HG02763 (cell line): ENCODE measurements around the gene RAPGEF1.
"Not testable (repeated sequence)": the region's sequence is repeated elsewhere in the genome, so short reads cannot be mapped to it uniquely, and the experiment has no call there.

ENCODE experiments used
- ATAC-seq: cut with Tn5 transposase; IDR thresholded peaks from one replicate; pipeline ENCODE4 v1.9.1; 2021; ENCODE audit warnings: mild to moderate bottlenecking, moderate library complexity; ENCODE audit not compliant: unreplicated experiment

The RAPGEF1 gene, protein sequence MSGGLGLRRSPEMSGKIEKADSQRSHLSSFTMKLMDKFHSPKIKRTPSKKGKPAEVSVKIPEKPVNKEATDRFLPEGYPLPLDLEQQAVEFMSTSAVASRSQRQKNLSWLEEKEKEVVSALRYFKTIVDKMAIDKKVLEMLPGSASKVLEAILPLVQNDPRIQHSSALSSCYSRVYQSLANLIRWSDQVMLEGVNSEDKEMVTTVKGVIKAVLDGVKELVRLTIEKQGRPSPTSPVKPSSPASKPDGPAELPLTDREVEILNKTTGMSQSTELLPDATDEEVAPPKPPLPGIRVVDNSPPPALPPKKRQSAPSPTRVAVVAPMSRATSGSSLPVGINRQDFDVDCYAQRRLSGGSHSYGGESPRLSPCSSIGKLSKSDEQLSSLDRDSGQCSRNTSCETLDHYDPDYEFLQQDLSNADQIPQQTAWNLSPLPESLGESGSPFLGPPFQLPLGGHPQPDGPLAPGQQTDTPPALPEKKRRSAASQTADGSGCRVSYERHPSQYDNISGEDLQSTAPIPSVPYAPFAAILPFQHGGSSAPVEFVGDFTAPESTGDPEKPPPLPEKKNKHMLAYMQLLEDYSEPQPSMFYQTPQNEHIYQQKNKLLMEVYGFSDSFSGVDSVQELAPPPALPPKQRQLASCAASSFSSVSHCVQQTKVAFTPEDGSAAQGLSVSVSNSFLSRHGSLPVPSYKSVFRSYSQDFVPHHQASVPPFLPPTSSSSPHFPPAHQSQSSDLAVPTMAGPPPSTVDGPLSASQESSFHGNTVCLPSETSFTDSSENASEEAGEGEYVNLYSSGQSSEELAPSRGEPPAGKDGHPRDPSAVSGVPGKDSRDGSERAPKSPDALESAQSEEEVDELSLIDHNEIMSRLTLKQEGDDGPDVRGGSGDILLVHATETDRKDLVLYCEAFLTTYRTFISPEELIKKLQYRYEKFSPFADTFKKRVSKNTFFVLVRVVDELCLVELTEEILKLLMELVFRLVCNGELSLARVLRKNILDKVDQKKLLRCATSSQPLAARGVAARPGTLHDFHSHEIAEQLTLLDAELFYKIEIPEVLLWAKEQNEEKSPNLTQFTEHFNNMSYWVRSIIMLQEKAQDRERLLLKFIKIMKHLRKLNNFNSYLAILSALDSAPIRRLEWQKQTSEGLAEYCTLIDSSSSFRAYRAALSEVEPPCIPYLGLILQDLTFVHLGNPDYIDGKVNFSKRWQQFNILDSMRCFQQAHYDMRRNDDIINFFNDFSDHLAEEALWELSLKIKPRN (N-terminal part only)

DNA sequence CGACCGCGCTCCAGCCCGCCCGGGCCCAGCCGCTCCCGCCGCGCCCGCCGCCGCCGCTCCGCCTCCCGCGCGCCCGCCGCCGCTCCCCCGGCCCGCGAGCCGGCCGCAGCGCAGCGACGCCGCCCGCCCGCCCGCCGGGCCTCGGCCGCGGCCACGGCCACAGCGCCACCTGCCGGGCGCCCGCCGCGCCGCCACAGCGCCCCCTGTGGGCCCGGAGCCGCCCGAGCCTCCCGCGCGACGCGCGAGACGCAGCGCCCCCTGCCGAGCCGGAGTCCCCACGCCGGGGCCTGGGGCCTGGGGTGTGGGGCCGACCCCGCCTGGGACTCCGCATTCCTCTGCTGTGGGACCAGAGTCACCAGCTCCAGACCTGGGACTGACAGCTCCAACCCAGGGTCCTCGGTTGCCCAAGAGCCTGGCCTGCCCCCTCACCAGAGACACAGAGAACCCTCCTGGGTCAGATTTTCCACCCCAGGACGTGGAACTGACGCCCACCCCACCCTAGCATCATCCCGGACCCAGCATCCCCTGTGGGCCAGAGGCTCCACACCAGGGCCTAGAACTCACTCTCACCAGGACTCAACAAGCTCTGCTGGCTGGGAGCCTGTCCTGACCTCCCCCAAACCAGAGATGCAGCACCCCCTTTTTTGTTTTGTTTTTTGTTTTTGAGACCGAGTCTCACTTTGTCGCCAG, at the start of gene RAPGEF1:
RAPGEF1 (minus strand) TSS at position 118 of the 690 bp plus-strand sequence. CDS start 246 bp downstream, outside the sequence.
- peak; percentile 55 for ATAC-seq

DNA sequence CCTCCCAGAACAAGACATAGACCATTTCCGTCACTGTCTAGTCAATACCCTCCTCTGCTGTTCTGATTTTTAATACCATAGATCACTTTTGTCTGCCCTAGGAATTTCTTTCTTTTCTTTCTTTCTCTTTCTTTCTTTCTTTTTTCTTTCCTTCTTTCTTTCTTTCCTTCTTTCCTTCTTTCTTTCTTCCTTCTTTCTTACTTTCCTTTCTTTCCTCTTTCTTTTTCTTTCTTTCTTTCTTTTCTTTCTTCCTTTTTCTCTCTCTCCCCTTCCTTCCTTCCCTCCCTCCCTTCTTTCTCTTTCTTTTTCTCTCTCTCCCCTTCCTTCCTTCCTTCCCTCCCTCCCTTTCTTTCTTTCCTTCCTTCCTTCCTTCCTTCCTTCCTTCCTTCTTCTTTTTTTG, 49.0 kb upstream of the RAPGEF1 start:
- no peak for ATAC-seq

DNA sequence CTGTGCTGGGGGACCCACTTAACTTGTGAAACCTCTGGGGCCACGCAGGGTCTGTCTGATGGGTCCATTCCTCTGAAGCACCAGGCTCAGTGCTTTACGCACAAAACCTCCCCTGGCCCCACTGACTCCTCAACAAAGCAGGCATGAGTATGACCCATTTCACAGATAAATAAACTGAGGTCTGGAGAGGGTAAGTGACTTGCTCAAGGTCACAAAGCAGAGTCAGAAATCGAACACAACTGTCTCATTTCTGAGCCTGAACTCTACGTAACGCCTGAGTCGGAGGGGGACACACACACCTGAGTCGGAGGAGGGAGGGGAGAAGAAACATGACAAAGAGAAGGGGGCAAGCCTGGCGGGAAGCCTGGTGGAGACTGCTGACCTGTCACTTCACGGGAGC, 48.0 kb upstream of the RAPGEF1 start:
- no peak for ATAC-seq

DNA sequence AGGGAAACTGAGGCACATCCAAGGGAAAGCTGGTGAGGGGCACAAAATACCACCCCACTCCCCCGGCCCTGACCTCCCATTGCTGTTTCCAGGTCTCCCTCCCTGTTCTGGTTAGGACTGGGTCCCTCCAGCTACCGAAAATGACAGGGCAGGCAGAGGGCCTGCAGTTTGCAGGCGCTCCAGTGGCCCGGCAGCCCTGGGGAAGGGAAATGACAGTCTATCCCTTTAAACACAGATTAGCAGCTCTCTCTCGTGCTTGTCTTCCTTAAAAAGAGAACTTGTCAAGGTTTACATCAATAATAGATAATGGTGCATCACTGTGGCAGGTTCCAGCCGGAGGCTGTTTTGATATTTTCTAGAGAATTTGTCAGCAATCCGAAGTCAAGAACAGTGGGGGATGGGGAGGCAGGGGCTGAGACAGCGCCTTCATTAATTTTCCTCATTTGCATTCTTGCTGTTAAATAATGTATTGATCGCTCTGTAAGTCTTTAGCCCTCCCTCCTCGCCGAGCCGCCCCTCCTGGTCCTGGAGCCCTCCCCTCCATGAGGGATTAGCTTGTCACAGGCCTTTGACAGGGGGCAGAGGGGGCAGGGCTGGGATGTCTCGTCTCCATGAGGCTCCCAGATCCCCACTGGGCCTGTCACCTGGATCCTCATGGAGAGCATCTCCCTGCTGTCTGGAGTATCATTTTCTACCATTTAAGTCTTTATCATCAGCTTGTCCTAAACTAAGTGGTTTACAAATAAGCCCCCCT, 45.0 kb upstream of the RAPGEF1 start:
- no peak for ATAC-seq

DNA sequence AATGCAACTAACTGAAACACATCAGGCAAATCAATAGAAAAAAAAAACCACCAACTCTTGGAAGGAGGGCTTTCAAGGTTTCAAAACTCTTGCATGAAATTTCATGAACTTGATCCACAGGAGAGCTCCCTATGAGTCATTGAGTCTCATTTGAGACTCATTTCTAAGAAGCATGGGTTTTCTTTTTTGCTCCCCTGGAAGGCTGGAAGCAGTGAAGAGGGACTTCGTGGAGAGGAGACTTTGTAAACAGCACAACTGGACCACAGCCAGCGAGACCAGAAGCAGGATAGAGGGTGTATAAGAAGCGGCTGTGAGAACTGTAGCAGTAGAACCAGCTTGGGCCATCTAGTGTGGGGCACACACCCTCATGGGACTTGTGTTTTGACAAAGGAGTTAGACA, 41.2 kb upstream of the RAPGEF1 start:
- ATAC-seq, result no peak

DNA sequence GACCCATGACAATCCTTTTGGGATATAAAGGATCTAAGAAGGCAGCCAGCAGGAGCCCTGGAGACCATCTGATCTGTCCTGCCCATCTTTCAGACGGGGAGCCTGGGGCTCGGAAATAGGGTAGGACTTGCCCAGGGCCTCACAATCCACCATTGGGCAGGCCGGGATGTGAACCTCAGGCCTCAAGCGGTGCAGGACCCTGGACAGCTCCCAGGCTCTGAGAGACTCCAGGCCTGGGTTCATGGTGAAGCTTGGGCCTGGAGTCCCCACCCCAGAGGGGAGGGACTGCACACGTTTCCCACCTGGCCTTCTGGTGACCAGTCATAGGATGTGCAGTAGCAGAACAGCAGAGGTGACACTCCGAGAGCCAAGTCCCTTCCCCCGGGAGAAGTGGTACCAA, 36.6 kb upstream of the RAPGEF1 start:
- ATAC-seq, result no peak

DNA sequence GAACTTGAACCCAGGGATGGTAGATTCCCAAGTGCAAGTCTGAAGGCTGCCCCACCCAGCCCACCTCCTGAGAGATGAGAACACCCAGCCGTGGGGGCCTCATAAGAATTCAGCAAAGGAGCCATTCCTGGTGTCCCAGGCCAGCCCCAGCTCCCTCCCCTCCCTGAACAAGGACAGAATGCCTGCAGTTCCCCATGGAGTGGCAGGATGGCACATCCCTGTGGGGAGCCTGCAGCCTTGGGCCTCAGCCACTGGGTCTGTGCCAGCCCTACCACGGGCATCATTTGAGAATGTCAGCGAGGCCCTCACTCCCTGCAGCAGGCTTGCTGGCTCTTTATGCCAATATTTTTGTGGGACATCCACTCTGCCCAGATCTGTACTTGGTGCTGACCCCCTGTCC, 36.2 kb upstream of the RAPGEF1 start:
- no peak for ATAC-seq

DNA sequence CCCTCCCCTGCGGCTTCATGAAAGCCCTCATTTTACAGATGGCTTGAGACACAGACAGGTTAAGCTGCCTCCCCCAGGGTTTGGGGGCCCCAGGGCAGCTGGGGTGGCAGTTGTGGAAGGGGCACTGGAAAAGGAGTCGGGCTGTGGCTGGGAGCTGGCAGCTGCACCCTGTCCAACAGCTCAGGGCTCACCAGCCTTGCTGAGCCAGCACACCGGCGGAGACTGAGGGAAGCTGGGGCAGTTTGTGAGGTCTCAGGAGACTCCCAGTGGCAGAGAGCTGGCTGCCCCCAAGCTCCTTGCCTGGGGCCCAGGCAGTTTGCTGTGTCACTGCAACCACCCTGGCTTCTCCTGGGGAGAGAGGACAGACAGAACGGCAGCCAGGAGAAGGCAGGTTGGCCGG, 34.8 kb upstream of the RAPGEF1 start:
- ATAC-seq, result no peak

DNA sequence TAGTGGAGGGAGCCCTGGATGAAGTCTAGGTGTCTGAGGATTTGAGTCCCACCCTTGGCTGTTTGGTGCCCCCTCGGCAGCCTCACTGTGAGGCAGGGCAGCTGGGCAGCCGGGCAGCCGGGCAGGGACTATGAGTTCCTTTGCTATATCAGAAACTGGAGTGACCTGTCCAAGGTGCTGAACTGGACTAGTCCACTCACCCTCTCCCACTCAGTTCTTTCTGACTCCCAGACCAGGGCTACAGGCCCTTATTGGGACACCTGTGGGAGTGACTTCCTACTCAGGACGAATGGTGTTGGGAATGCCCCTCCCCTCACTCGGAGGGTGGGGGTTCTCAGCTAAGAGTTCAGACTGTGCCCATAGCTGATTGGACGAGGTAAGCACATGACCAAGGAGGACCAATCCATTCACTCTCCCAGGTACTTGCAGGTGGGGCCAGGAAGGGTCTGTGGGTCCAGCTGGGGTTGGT, 34.1 kb upstream of the RAPGEF1 start:
- no peak for ATAC-seq

DNA sequence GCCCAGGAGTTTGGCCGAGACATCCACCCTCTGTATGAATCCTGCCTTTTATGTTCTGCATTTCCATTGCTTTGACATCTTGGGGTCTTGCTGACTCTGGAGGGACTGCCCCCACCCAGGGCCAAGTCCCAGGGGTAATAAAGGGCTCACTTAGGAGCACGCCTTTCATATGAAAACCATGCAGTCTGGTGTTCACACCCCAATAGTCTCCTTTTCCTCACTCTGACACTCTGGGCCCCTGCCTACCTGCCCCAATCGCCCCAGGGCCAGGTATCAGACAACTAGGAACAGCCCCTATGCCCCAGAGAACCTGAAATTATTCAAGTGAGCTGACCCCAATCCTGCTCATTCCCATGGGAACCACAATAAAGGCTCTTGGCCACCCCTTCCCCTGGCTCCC, 33.1 kb upstream of the RAPGEF1 start:
- ATAC-seq, result no peak

DNA sequence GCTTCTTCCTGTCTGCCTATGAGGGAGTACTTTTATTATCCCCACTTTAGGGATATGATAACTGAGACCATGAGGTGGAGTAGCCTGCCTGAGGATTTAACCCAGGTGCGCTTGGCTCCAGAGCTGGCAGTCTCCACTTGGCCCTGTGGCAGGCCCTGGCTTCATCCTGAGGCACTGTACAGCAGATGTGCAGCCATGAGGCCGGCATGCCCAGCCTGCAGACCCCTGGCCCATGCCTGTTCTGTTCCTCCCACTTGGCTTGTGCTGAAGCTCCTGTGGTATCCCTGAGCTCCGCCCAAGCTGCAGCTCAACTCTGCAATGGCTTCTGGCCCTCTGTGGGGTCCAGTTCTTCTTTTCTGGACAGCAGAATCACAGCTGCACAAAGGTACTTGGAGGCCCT, 31.8 kb upstream of the RAPGEF1 start:
- no peak for ATAC-seq

DNA sequence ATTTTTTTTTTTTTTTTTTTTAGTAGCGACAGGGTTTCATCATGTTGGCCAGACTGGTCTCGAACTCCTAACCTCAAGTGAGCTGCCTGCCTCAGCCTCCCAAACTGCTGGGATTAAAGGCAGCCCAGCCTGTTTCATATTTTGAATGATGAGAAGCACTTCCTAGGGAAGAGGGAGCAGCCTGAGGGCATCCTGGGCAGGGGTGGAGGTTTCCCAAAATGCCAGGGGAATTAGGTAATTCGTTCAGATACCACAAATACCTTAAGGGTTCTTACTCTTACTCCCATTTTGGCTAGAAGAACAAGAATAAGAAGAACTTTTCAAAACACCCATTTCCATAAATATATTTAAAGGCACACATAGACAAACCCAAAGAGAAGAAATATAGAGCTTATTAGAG, 29.5 kb upstream of the RAPGEF1 start:
- ATAC-seq, result no peak

DNA sequence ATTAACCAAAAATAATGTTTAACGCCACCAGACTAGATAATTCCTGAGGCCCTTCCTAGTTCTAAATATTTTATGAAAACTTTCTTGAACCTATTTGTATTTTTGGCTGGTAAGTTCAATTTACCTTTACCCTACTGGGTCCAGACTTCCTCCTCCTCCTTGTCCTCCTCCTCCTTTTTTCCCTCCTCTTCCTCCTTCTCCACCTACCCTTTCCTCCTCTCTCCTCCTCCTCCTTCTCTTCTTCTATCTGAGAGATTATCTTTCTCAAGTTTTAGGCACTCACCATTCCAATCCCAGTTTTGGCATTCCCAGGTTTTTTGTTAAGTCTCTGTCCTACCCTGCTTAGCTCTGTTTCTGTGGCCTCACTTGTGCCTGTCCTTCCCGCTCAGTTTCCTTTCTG, 24.7 kb upstream of the RAPGEF1 start:
- no peak for ATAC-seq

DNA sequence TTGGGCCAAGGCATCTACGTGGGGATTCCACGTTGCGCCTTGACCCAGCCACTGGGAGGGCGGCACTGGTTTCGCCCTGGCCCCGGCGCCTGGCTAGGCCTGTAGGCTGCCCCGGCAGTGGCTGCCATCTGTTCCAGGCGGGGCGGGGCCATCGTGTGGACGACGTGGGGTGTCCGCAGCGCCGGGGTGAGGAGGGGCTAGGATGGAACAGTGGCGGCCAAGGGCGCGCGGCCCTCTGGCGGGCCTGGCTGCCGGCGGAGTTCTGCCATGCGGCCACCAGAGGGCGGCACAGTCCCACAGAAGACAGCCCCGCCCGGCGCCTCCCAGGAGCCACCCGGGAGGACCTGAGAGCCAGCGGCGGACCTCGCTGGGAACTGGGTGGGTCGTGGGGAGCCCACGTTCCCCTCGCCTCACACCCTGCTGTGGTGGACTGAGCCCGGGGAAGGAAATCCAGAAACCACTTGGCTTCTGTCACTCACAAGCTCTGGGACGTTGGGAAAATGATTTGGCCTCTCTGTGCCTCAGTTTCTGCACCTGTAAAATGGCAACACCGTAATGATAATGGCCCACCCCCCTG, 22.6 kb upstream of the RAPGEF1 start:
- ATAC-seq, result no peak

DNA sequence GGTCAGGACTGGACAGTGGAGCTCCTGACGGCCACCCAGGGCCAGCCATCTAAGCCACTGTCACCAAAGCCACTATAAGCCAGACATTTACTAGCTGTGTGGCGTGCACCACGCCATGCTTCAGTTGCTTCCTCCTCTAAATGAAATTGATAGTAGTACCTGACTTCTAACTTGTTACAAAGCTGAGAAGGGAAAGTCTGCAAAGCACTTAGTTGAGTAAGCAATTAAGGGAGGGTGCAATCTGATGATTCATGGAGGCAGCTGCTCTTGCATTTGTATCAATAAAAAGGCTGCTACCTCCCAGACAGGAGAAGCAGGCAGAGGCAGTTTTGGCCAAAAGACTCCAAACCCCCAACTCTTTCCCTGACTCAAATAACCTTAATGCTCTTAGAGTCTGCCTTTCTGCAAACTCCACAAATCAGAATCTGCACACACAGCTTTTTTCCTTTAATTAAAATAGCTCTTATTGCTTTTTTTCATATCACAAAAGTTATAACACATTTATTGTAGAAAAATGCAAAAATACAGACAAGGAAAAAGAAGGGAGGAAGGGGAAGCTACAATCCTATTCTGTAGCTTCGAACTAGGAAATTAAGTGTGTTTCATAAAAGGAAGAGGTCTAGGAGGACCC, 19.3 kb upstream of the RAPGEF1 start:
- no peak for ATAC-seq

DNA sequence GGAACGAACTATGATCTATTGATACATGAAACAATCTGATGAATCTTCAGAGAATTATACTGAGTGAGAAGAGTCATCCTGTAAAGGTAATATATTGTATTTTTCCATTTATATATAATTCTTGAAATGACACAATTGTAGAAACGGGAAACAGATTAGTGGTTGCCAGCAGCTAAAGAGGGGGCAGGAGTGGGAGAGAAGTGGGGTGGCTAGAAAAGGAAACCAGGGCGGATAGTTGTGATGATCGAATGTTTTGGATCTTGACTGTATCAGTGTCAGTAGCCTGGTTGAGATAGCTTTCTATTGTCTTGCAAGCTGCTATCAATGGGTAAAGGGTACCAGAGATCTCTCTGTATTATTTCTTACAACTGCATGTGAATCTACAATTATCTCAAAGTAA, 17.7 kb upstream of the RAPGEF1 start:
- no peak for ATAC-seq

DNA sequence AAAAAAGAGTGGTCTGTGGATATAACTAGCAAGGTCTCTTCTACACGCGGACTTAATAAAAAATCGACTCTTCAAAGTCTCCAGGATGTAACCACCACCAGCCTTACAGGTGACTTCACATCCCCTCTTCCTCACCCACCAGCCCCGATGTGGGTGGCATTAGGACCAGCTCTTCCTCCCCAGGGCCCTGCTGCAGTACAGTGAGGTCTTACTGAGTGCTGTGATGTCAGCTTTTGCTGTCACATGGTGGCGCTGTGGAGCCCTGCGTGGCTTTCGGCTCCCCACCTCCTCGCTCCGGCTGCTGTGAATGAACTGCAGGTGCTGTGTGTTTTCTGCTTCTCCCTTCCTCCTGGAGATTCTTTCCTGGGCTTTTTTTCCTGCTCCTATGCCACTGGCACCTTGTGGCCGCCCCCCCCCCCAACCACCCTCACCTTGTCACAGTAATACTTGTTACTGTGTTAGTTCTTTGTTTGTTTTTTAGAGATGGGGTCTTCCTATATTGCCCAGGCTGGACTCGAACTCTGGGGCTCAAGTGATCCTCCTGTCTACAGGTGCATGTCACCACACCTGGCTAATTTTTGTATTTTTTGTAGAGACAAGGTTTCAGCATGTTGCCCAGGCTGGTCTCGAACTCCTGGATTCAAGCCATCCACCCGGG, 15.8 kb upstream of the RAPGEF1 start:
- ATAC-seq, result no peak

DNA sequence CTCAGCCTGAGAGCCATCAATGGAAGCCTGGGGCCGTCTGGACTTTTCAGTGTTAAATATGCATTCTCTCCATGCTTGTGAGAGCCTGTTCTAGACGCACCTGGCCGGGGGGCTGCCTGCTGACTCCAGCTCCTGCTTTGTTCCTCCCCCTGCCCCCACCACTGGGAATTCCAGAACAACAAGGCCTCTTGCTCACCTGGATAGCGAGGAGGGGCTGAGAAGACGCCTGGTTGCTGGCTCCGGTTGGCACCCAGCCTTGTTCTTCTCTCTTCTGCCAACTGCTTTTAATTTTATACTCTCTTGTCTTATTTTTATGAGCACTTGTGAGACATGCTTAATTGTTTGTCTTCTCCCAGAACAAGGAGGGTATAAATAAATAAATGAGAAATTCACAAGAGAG, 15.0 kb upstream of the RAPGEF1 start:
- no peak for ATAC-seq

DNA sequence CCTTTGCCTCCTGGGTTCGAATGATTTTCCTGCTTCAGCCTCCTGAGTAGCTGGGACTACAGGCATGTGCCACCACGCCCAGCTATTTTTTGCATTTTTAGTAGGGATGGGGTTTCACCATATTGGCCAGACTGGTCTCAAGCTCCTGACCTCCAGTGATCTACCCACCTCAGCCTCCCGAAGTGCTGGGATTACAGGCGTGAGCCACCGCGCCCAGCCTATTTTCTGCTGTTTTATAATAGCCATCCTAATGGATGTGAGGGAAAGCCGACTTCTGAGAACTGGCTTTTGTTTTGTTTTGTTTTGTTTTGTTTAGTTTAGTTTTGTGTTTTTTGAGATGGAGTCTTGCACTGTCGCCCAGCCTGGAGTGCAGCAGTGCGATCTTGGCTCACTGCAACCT, 13.9 kb upstream of the RAPGEF1 start:
- not testable (repeated sequence) for ATAC-seq
